Right cardiac atrium (tissue), 5 donors: ENCODE results near the gene YDJC. TPM values are rescaled to one million over a fixed set of nuclear protein-coding genes. Genes with fewer than 3 reads are reported as not detected.
"Not testable (repeated sequence)": the region's sequence is repeated elsewhere in the genome, so short reads cannot be mapped to it uniquely, and the experiment has no call there.

ENCODE experiments used
- ATAC-seq, 2 donors: fragments of 200-7000 bp; cut with Tn5 transposase; one replicate each; pipeline versions ENCODE4 v1.8.0 to v1.9.1; 2020; ENCODE audit warnings: moderate library complexity in 2 of 2, mild to moderate bottlenecking in 1 of 2
- DNase-seq, 3 donors: peaks; one replicate each; pipeline ENCODE4 v3.0.0-alpha.2; 2020
- H3K27ac ChIP-seq: one replicate; pipeline ENCODE4 v1.5.1; 2013; ENCODE audit warnings: mild to moderate bottlenecking, low read length, control low read depth, moderate library complexity
- H3K27me3 ChIP-seq: one replicate; pipeline ENCODE4 v1.6.1; 2013; ENCODE audit not compliant: control insufficient read depth, insufficient read depth
- H3K4me1 ChIP-seq: one replicate; pipeline ENCODE4 v1.6.1; 2013; ENCODE audit warnings: low read length; ENCODE audit not compliant: control insufficient read depth, insufficient read depth
- H3K4me3 ChIP-seq: one replicate; pipeline ENCODE4 v1.5.1; 2013; ENCODE audit warnings: low read length, control low read depth
- H3K9me3 ChIP-seq: one replicate; pipeline ENCODE4 v1.6.1; 2013; ENCODE audit warnings: low read length; ENCODE audit not compliant: control insufficient read depth
- WGBS: extraction: QIAGEN DNeasy Blood & Tissue Kit; methylation state at CpG from one replicate; pipeline ENCODE4 v1.1.7; 2013; 5-methylcytosine and 5-hydroxymethylcytosine counted together
- intact Hi-C, 4 donors: fragments of 100-400 bp; cut with DNase I; formaldehyde crosslinking; loops; one replicate each; pipeline versions ENCODE4 v1.11.0 to v1.14.0; 2022 to 2023
- polyA plus RNA-seq: library from polyadenylated mRNA; stranded (reverse); fragments of 200-250 nt; gene quantifications from one replicate; pipeline ENCODE4 v1.2.3, GENCODE V29; 2013
- total RNA-seq, 4 donors: library from RNA; stranded (reverse); fragmentation: NEBNext Ultra II Directional; extraction: Animal tissue kit (Norgen Biotek cat#: 25700); gene quantifications; one replicate each; pipeline ENCODE4 v1.2.1, GENCODE V29; 2021
- donor health status: healthy with polysubstance abuse.
- donor health status: DM: no; HTN: yes; CAD: no.
- donor health status: DM: no; HTN: no; CAD: no.
- donor health status: DM: no; HTN: yes; CAD: no; lungs with severe emphysema.
- donor health status: DM: yes; HTN: yes; CAD: no.

YDJC gene
- total and polyA plus RNA-seq, 5 donors: 3.6 to 7.9 (median 5.7) TPM

DNA sequence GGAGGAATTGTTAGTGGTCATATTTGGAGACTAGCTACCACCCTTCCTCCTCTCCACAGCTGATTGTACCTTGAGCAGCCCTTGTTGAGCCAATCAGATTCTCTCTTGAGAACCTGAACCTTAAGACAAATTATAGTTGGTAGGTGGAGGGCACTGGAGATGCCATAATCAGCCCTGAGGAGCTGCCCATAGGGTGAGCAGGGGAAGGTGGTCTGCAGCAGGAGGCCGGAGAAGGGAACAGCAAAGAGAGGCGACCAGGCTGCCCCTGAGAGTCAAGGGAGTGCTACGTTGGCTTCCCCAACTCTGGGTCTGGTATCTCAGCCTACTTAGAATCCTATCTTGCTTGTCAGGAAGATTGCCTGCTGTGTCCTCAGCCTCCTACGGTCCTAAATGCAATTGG is 9.5 kb upstream of the YDJC start:
- ATAC-seq (no peak), DNase-seq (peak in 1 of 3 donors; percentile 7)
- H3K9me3 ChIP-seq: no peaks in the 10 kb centered on the region
- no peak overlapping the region for H3K4me3 ChIP-seq
- no peaks in the 10 kb centered on the region for H3K4me1 ChIP-seq
- WGBS: 75% methylated on average over 4 of the region's 4 CpGs
- intact Hi-C loops: no loop called here
- H3K27ac ChIP-seq: no peak overlapping the region
- no peaks in the 10 kb centered on the region for H3K27me3 ChIP-seq

DNA sequence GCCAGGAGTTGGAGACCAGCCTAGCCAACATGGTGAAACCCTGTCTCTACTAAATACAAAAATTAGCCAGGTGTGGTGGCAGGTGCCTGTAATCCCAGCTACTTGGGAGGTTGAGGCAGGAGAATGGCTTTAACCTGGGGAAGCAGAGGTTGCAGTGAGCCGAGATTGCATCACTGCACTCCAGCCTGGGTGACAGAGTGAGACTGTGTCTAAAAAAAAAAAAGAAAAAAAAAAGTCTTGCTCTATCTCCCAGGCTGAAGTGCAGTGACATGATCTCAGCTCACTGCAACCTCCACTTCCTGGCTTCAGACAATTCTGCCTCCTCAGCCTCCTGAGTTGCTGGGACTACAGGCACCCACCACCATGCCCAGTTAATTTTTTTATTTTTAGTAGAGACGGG is 7.6 kb upstream of the YDJC start:
- intact Hi-C loops, H3K9me3 ChIP-seq, H3K27me3 ChIP-seq, H3K4me3 ChIP-seq, H3K27ac ChIP-seq, H3K4me1 ChIP-seq, ATAC-seq: not testable (repeated sequence)
- DNase-seq: peak in 1 of 3 donors; percentile 2
- WGBS: 86% methylated on average over 2 of the region's 2 CpGs

DNA sequence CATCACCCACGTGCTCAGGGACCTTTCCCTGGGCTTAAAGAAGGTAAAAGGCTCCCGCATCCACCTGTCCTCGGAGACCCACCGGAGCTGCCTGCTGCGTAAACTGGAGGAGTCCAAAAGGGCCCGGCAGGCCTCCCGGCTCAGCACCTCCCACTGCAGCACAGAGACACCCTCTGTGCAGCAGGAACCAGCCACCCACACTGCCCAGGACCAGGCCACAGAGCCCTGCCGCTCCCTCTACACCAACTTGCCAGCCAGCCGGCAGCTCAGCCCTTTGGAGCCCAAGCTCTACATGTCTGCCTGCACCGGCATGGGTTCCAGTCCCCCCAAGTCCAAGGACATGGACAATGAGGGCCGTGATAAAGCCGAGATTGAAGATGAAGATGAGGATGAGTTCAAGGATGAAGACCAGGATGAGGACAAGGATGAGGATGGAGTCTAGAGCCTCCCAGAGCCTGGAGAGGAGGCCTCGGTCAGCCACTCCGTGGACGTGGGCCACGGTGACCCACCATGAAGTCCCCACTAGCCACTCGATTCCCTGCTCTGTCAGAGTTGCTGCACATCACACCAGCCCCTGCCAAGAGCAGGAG is 6.9 kb upstream of the YDJC start:
- H3K27ac ChIP-seq: no peak overlapping the region
- no peak overlapping the region for H3K4me3 ChIP-seq
- ATAC-seq (no peak), DNase-seq (peak in 1 of 3 donors; percentile 45)
- H3K9me3 ChIP-seq: no peaks in the 10 kb centered on the region
- no peaks in the 10 kb centered on the region for H3K27me3 ChIP-seq
- WGBS: 91% methylated on average over 17 of the region's 17 CpGs
- H3K4me1 ChIP-seq: no peaks in the 10 kb centered on the region
- intact Hi-C loops: no loop called here

DNA sequence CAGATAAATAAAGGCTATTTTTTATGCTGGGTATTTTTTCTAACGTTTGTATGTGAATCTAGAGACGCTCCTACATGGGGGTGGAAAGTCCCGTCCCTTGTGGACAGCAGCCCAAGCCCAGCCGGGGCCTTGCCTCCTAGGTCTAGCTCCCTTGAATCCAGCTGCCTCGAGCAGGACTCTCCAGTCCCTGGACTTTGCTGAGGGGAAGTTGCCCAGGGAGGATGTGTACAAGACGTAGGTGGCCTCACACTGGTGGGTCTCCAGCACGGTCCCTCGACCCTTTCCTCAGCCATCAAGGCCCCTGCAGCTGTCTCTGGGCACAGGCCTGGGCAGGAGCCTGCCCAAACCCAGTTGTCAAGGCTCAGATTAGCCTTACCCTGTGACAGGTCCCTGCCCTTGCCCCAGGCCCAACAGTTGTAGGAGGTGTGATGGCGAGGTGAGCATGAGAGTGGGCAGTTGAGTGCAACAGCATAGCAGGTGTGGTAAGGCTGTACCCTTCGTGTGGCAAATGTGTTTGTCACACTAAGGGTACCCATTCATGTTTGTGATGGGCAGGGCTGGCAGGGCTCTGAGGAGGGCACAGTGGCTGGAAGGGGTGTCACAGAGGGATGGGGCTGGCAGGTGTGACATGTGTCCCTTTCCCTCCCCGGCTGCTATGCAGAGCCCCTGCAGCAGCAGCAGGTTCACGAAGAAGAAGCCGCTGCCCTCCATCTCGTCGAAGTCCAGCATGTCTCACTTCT is 6.1 kb upstream of the YDJC start:
- H3K4me1 ChIP-seq: no peaks in the 10 kb centered on the region
- 84% methylated on average over 15 of the region's 15 CpGs for WGBS
- H3K9me3 ChIP-seq: no peaks in the 10 kb centered on the region
- no peak for ATAC-seq
- DNase-seq: peak in 1 of 3 donors; percentile 15
- H3K27me3 ChIP-seq: no peaks in the 10 kb centered on the region
- intact Hi-C loops: no loop called here
- no peak overlapping the region for H3K4me3 ChIP-seq
- no peak overlapping the region for H3K27ac ChIP-seq

DNA sequence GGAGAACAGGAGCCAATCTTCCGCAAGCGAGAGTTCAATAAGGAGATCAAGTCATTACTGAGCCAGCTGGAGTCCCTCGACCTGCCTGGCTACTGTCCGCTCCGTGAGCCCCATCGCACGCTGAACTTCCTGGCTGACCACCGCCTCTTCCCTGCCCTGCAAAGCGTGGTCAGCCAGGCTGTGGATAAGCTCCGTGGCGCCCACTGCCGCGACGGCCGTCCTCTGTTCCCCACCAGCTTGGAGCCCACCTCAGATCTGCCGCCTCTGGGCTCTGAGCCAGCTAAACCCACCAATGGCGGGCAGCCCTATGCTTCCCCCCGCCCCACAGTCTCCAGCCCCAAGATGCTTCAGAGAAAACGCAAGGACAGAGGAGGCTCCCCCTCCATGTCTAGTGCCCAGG is 5.0 kb upstream of the YDJC start:
- 88% methylated on average over 19 of the region's 19 CpGs for WGBS
- H3K4me1 ChIP-seq: no peaks in the 10 kb centered on the region
- intact Hi-C loops: no loop called here
- no peak overlapping the region for H3K4me3 ChIP-seq
- no peak for DNase-seq
- no peak for ATAC-seq
- H3K9me3 ChIP-seq: no peaks in the 10 kb centered on the region
- no peak overlapping the region for H3K27ac ChIP-seq
- H3K27me3 ChIP-seq: no peaks in the 10 kb centered on the region

DNA sequence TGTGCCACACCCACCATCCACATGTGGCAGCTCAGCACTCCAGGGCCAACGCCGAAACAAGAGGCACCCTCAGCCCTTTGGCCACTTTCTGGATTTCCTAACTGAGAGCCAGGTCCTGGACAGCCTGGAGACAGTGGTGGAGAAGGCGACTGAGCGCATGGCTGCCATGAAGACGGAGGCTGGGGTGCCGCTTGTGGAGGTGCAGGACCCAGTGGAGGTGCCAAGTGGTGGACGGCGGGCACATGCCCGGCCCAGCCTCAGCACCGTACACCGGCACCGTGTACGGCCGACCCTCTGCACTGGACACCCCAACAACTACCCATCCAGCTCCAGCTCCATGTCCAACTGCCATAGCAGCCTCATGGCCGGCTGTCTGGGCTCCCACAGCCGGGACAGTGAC is 4.3 kb upstream of the YDJC start:
- H3K27me3 ChIP-seq: no peaks in the 10 kb centered on the region
- H3K4me1 ChIP-seq: peaks cover 2% of the 10 kb centered on the region
- intact Hi-C loops: no loop called here
- no peak for ATAC-seq
- H3K4me3 ChIP-seq: no peak overlapping the region
- 95% methylated on average over 16 of the region's 16 CpGs for WGBS
- no peaks in the 10 kb centered on the region for H3K9me3 ChIP-seq
- no peak for DNase-seq
- H3K27ac ChIP-seq: no peak overlapping the region

DNA sequence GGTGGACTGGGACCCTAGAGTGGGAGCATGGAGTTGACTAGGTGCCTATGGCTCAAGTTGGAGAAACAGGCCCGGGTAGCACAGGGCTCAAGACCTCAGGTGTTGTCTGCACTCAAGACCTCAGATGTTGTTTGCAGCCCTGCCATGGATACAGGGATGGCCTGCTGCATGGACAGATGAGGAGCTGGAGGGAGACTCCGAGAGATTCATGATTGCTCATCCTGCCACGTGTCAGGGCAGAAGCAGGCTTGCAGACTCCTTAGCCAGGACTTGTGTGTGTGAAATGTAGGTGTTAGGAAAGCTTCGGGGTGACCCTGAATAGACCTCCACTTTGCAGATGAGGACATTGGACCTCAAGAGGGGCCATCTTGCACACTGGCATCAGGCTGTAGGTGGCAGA is 3.7 kb upstream of the YDJC start:
- Histone ChIP-seq H3K27ac (no peak overlapping the region), H3K9me3 (no peaks in the 10 kb centered on the region), H3K4me1 (peaks cover 5% of the 10 kb centered on the region), H3K4me3 (no peak overlapping the region), H3K27me3 (no peaks in the 10 kb centered on the region)
- DNase-seq (no peak), ATAC-seq (no peak)
- intact Hi-C loops: no loop called here
- 92% methylated on average over 4 of the region's 4 CpGs for WGBS

DNA sequence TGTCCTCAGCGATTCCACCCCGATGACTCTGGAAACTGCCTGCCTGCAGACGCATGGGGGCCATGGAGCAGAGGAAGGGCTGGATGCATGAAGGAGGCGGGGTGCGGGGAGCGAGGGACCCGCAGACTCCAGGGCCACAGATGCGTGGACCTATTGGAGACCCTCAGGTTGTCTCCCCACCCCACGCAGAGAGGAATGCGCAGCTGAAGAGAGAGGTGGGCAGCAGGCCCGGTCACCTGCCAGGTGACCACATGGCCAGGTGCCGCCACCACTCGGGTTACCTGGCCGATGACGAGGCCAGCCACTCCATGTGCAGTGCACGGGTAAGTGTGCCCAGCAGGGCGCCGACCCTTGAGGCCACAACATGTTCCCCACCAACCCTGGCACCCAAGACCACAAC is 3.1 kb upstream of the YDJC start:
- H3K4me3 ChIP-seq: no peak overlapping the region
- H3K9me3 ChIP-seq: no peaks in the 10 kb centered on the region
- 97% methylated on average over 18 of the region's 18 CpGs for WGBS
- DNase-seq: no peak
- H3K27me3 ChIP-seq: no peaks in the 10 kb centered on the region
- H3K4me1 ChIP-seq: peaks cover 5% of the 10 kb centered on the region
- no peak overlapping the region for H3K27ac ChIP-seq
- no peak for ATAC-seq
- intact Hi-C loops: no loop called here

DNA sequence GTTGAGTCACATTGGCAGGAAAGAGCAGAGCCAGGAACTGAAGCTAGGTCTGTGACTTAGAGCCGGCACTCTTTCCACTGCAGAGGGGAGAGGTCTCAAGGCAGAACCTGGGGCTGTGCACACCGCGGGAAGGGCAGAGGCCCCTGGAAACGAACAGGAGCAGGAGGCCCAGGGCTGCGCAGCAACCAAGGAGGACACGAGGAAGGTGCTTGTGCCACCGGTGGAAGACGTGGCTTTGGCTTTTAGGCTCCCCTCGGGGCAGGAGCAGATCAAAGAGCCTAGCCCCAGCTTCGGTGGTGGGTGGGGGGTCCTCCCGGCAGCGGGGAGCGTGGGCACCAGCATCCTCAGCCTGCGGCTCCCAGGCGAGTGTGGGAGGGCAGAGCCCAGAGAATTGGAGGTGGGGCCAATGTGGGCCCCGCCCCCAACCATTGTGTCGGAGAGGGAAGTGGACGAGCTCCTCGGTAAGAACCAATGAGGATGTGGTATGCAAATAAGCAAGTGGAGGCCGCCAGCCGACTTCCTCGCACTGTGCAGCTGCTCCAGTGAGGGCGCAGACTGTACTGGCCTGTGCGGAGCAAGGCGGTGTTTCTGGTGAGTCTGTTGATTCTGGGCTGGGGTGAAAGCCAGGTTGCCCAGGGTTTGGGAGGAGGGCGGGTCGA is 2.5 kb upstream of the YDJC start, which contains the start of gene CCDC116:
Gene CCDC116, plus strand, starts transcription at position 524 of the 659 bp plus-strand sequence. CDS start 422 bp downstream, outside the sequence.
- Histone ChIP-seq H3K4me1 (peaks cover 5% of the 10 kb centered on the region), H3K27me3 (no peaks in the 10 kb centered on the region), H3K27ac (no peak within 1 kb of the TSS), H3K4me3 (no peak within 1 kb of the TSS), H3K9me3 (no peaks in the 10 kb centered on the region)
- 85% methylated on average over 27 of the region's 27 CpGs for WGBS
- DNase-seq: peak in 2 of 3 donors; percentile 66 to 74
- intact Hi-C loops: no loop called here
- ATAC-seq: no peak

DNA sequence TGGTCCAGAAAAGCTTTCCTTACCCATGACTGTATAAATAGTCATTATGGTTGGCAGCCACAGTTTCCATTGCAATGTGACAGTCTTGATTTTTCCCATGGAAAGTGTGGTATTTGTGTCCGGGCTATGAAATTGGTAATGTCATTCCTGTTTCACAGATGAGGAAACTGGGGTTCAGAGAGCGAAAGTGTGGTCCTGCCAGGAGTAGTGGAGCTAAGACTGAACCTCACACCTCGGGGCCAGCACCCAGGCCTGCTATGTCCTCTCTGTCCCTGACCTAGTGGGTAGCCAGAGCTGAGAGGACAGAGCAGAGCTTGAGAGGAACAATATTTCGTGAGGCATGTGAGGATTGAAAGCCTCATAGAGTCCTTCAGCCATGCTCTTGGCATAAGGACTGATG is 1.2 kb upstream of the YDJC start:
- ATAC-seq (no peak), DNase-seq (no peak)
- H3K9me3 ChIP-seq: no peaks in the 10 kb centered on the region
- H3K27ac ChIP-seq: no peak overlapping the region
- intact Hi-C loops: no loop called here
- peaks cover 5% of the 10 kb centered on the region for H3K4me1 ChIP-seq
- 93% methylated on average over 4 of the region's 4 CpGs for WGBS
- H3K27me3 ChIP-seq: no peaks in the 10 kb centered on the region
- no peak overlapping the region for H3K4me3 ChIP-seq
